Keratinocyte (primary cell): ENCODE results near the gene WWC2.

Experiments used
- CTCF ChIP-seq, 3 experiments: IDR thresholded peaks in 1 of 3; conservative IDR thresholded peaks in 1 of 3; optimal IDR thresholded peaks in 1 of 3; 2 replicates in 2 of 3; 3 replicates in 1 of 3; pipeline versions ENCODE3 to v1.5.1; 2011; ENCODE audit warnings: low read length in 3 of 3, mild to moderate bottlenecking in 3 of 3, moderate library complexity in 2 of 3, control low read depth in 1 of 3, inconsistent platforms in 1 of 3; ENCODE audit not compliant: insufficient read depth in 2 of 3; ENCODE audit errors: extremely low read depth in 1 of 3
- EZH2 ChIP-seq: IDR thresholded peaks from one replicate; pipeline ENCODE4 v1.6.1; 2012; ENCODE audit warnings: inconsistent platforms, mild to moderate bottlenecking, low read length, moderate library complexity

- TF ChIP-seq CTCF (optimal IDR thresholded peaks at IDR 0.05 in 1 of 3, IDR thresholded peaks at IDR 0.05 in 1 of 3, conservative IDR thresholded peaks at IDR 0.05 in 1 of 3; ENCODE audit: extremely low read depth in 1 of 3, insufficient read depth in 2 of 3, low read length in 3 of 3) (no peak), EZH2 (no peak)
Observed at GRCh38 chr4:183101956-183102480, 3.0 kb downstream of the WWC2 start.
